OCI-LY7 (cell line): Measurements from ENCODE around the gene IER5L.

Experiments used
- EZH2phosphoT487 ChIP-seq: fragments of 200-600 bp; sonication (generic); IDR thresholded peaks from 2 replicates; pipeline ENCODE4 v1.6.1; 2018; ENCODE audit warnings: low read depth, borderline replicate concordance, mild to moderate bottlenecking, mixed run types, antibody characterized with exemption, low read length, moderate library complexity, mixed read lengths
- TF ChIP-seq, protein P1 (sequence below): fragments of 200-600 bp; sonication (generic); conservative IDR thresholded peaks from 2 replicates; pipeline ENCODE4 v1.5.1; 2014; ENCODE audit warnings: mild to moderate bottlenecking, antibody characterized with exemption, low read length, moderate library complexity, mixed read lengths

- TF ChIP-seq, protein P1, sequence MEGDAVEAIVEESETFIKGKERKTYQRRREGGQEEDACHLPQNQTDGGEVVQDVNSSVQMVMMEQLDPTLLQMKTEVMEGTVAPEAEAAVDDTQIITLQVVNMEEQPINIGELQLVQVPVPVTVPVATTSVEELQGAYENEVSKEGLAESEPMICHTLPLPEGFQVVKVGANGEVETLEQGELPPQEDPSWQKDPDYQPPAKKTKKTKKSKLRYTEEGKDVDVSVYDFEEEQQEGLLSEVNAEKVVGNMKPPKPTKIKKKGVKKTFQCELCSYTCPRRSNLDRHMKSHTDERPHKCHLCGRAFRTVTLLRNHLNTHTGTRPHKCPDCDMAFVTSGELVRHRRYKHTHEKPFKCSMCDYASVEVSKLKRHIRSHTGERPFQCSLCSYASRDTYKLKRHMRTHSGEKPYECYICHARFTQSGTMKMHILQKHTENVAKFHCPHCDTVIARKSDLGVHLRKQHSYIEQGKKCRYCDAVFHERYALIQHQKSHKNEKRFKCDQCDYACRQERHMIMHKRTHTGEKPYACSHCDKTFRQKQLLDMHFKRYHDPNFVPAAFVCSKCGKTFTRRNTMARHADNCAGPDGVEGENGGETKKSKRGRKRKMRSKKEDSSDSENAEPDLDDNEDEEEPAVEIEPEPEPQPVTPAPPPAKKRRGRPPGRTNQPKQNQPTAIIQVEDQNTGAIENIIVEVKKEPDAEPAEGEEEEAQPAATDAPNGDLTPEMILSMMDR: no peak
- TF ChIP-seq EZH2phosphoT487: no peak
Measured at GRCh38 chr9:129223551-129224208, 45.6 kb upstream of the IER5L start.
